Small intestine (tissue), 7 donors: ENCODE measurements around the gene TMEM163. TPM values are rescaled to one million over a fixed set of nuclear protein-coding genes. Genes with fewer than 3 reads are reported as not detected.

Experiments used
- DNase-seq, 2 donors: peaks; one replicate each; pipeline versions ENCODE4 v3.0.0 to v3.0.0-alpha.2; 2013
- FAIRE-seq: peaks from 2 replicates; lab custom pipeline; 2012; peaks lifted over from hg19 to GRCh38; lab: Jason Lieb, UNC
- H3K27ac ChIP-seq, 3 donors: one replicate each; pipeline ENCODE4 v1.5.1; 2013; ENCODE audit warnings: low read length in 2 of 3, mild to moderate bottlenecking in 2 of 3, control low read depth in 1 of 3, inconsistent platforms in 1 of 3, low read depth in 1 of 3, moderate library complexity in 1 of 3
- H3K27me3 ChIP-seq, 3 donors: one replicate each; pipeline ENCODE4 v1.6.1; 2013; ENCODE audit warnings: low read length in 3 of 3, inconsistent platforms in 1 of 3; ENCODE audit not compliant: control insufficient read depth in 3 of 3, insufficient read depth in 3 of 3
- H3K36me3 ChIP-seq, 3 donors: one replicate each; pipeline ENCODE4 v1.6.1; 2013; ENCODE audit warnings: low read length in 3 of 3, inconsistent platforms in 1 of 3, low read depth in 1 of 3, mild to moderate bottlenecking in 1 of 3, moderate library complexity in 1 of 3; ENCODE audit not compliant: control insufficient read depth in 3 of 3, insufficient read depth in 2 of 3
- H3K4me1 ChIP-seq, 3 donors: one replicate each; pipeline ENCODE4 v1.6.1; 2013; ENCODE audit warnings: low read length in 2 of 3, inconsistent platforms in 1 of 3, low read depth in 1 of 3, mild to moderate bottlenecking in 1 of 3, moderate library complexity in 1 of 3; ENCODE audit not compliant: control insufficient read depth in 3 of 3, insufficient read depth in 2 of 3
- H3K4me3 ChIP-seq, 3 donors: one replicate each; pipeline ENCODE4 v1.5.1; 2013; ENCODE audit warnings: low read length in 3 of 3, control low read depth in 1 of 3, inconsistent platforms in 1 of 3, low read depth in 1 of 3, mild to moderate bottlenecking in 1 of 3, moderate library complexity in 1 of 3
- H3K9me3 ChIP-seq, 2 donors: one replicate each; pipeline ENCODE4 v1.6.1; 2013; ENCODE audit warnings: low read depth in 1 of 2, low read length in 1 of 2; ENCODE audit not compliant: control insufficient read depth in 2 of 2, insufficient read depth in 1 of 2
- WGBS, 3 donors: extraction: QIAGEN DNeasy Blood & Tissue Kit; methylation state at CpG; one replicate each; pipeline ENCODE4 v1.1.7; 2013; 5-methylcytosine and 5-hydroxymethylcytosine counted together
- polyA plus RNA-seq, 4 donors: library from polyadenylated mRNA; stranded (reverse) in 3 of 4; unstranded in 1 of 4; fragments of 200-250 nt in 3 of 4; fragments of 120-200 nt in 1 of 4; gene quantifications; one replicate each; pipeline versions ENCODE4 v1.2.1 to v1.2.3, GENCODE V29; 2013
- donor health status: healthy with polysubstance abuse.
- donor health status: control.
- donor health status: control.
- donor health status: Bipolar disorder and iron deficiency.
- donor health status: healthy.

Gene TMEM163
- polyA plus RNA-seq, 4 donors: 0.13 to 0.57 (median 0.38) TPM

GRCh38 chr2:134610871-134611270 lies 107.9 kb downstream of the TMEM163 start:
- no peaks in the 10 kb centered on the region for H3K36me3 ChIP-seq

GRCh38 chr2:134609924-134610513 lies 108.8 kb downstream of the TMEM163 start:
- DNase-seq: no peak

More at GRCh38 chr2:134610871-134611270, 107.9 kb downstream of the TMEM163 start:
- H3K4me1 ChIP-seq: no peaks in the 10 kb centered on the region
- H3K27ac ChIP-seq: no peak overlapping the region
- no peaks in the 10 kb centered on the region for H3K27me3 ChIP-seq
- 72 to 92% (median 89%) methylated on average over 2 of the region's 2 CpGs for WGBS, 3 donors
- no peak overlapping the region for H3K4me3 ChIP-seq
- peaks cover 0 to 9% of the 10 kb centered on the region in 2 donors for H3K9me3 ChIP-seq
- FAIRE-seq (no peak), DNase-seq (no peak)

GRCh38 chr2:134603966-134604365 lies 114.8 kb downstream of the TMEM163 start:
- Histone ChIP-seq H3K27ac (no peak overlapping the region), H3K4me1 (no peaks in the 10 kb centered on the region), H3K4me3 (no peak overlapping the region), H3K36me3 (no peaks in the 10 kb centered on the region), H3K9me3 (peaks cover 0 to 7% of the 10 kb centered on the region in 2 donors), H3K27me3 (peaks cover 0 to 2% (median 0%) of the 10 kb centered on the region in 3 donors)
- DNase-seq (no peak), FAIRE-seq (no peak)
- 43 to 55% (median 49%) methylated on average over 5 of the region's 5 CpGs for WGBS, 3 donors

More at GRCh38 chr2:134609924-134610513, 108.8 kb downstream of the TMEM163 start:
- H3K36me3 ChIP-seq: no peaks in the 10 kb centered on the region
- no peak overlapping the region for H3K27ac ChIP-seq
- no peaks in the 10 kb centered on the region for H3K4me1 ChIP-seq
- peaks cover 0 to 9% of the 10 kb centered on the region in 2 donors for H3K9me3 ChIP-seq
- FAIRE-seq: no peak
- 86 to 92% (median 88%) methylated on average over 8 of the region's 8 CpGs for WGBS, 3 donors
- no peaks in the 10 kb centered on the region for H3K27me3 ChIP-seq
- no peak overlapping the region for H3K4me3 ChIP-seq

- H3K4me1 ChIP-seq: no peaks in the 10 kb centered on the region
- H3K27me3 ChIP-seq: peaks cover 0 to 2% (median 0%) of the 10 kb centered on the region in 3 donors
- no peak for DNase-seq
- 89 to 92% (median 91%) methylated on average over 4 of the region's 4 CpGs for WGBS, 3 donors
- no peaks in the 10 kb centered on the region for H3K36me3 ChIP-seq
- no peak overlapping the region for H3K27ac ChIP-seq
- no peak for FAIRE-seq
- no peak overlapping the region for H3K4me3 ChIP-seq
- peaks cover 0 to 7% of the 10 kb centered on the region in 2 donors for H3K9me3 ChIP-seq
Observed at GRCh38 chr2:134602666-134603065, 116.1 kb downstream of the TMEM163 start.

- Histone ChIP-seq H3K36me3 (no peaks in the 10 kb centered on the region), H3K4me1 (no peaks in the 10 kb centered on the region), H3K4me3 (no peak overlapping the region), H3K27me3 (peaks cover 0 to 2% (median 0%) of the 10 kb centered on the region in 3 donors), H3K27ac (no peak overlapping the region), H3K9me3 (peaks cover 0 to 5% of the 10 kb centered on the region in 2 donors)
- 88 to 95% (median 93%) methylated on average over 11 of the region's 11 CpGs for WGBS, 3 donors
- FAIRE-seq (no peak), DNase-seq (no peak)
Observed at GRCh38 chr2:134601264-134601663, 117.5 kb downstream of the TMEM163 start.

- WGBS, 3 donors: 76 to 86% (median 77%) methylated on average over 2 of the region's 2 CpGs
- DNase-seq: no peak
- Histone ChIP-seq H3K9me3 (peaks cover 0 to 4% of the 10 kb centered on the region in 2 donors), H3K4me1 (no peaks in the 10 kb centered on the region), H3K27me3 (peaks cover 0 to 2% (median 0%) of the 10 kb centered on the region in 3 donors), H3K27ac (no peak overlapping the region), H3K36me3 (no peaks in the 10 kb centered on the region), H3K4me3 (no peak overlapping the region)
- no peak for FAIRE-seq
Observed at GRCh38 chr2:134600208-134600607, 118.6 kb downstream of the TMEM163 start.

- FAIRE-seq (no peak), DNase-seq (no peak)
- no peak overlapping the region for H3K4me3 ChIP-seq
- no peak overlapping the region for H3K27ac ChIP-seq
- H3K9me3 ChIP-seq: peaks cover 0 to 4% of the 10 kb centered on the region in 2 donors
- H3K36me3 ChIP-seq: no peaks in the 10 kb centered on the region
- no peaks in the 10 kb centered on the region for H3K4me1 ChIP-seq
- H3K27me3 ChIP-seq: peaks cover 0 to 2% (median 0%) of the 10 kb centered on the region in 3 donors
- WGBS, 3 donors: 76 to 90% (median 79%) methylated on average over 3 of the region's 3 CpGs
Observed at GRCh38 chr2:134599236-134599635, 119.6 kb downstream of the TMEM163 start.

- H3K4me1 ChIP-seq: no peaks in the 10 kb centered on the region
- WGBS, 3 donors: 69 to 88% (median 71%) methylated on average over 6 of the region's 6 CpGs
- no peak overlapping the region for H3K4me3 ChIP-seq
- DNase-seq (no peak), FAIRE-seq (no peak)
- H3K9me3 ChIP-seq: peaks cover 0 to 20% of the 10 kb centered on the region in 2 donors
- no peaks in the 10 kb centered on the region for H3K36me3 ChIP-seq
- H3K27ac ChIP-seq: no peak overlapping the region
- no peaks in the 10 kb centered on the region for H3K27me3 ChIP-seq
Observed at GRCh38 chr2:134594399-134594798, 124.4 kb downstream of the TMEM163 start.
